Measurements from ENCODE around the gene SCAF8.

The SCAF8 gene

GRCh38 chr6:154814063-154814462 lies 80.8 kb downstream of the SCAF8 start:
- H3K4me3 Mint-ChIP-seq = no peak overlapping the region
- peaks cover 52% of the 10 kb centered on the region for H3K36me3 Mint-ChIP-seq
- no peaks in the 10 kb centered on the region for H3K4me1 Mint-ChIP-seq
- CTCF ChIA-PET = interaction anchor here (2.6 kb wide), 1 partner anchor 141 kb away, joined by 5 read pairs; no protein-coding TSS in a partner anchor
- no peaks in the 10 kb centered on the region for H3K27me3 Mint-ChIP-seq
- DNase-seq = no peak
- H3K9me3 Mint-ChIP-seq = peaks cover 2% of the 10 kb centered on the region
- no peak overlapping the region for H3K27ac Mint-ChIP-seq

- Mint-ChIP-seq H3K27ac (no peak overlapping the region), H3K4me1 (no peaks in the 10 kb centered on the region), H3K4me3 (no peak overlapping the region), H3K27me3 (no peaks in the 10 kb centered on the region), H3K9me3 (peaks cover 2% of the 10 kb centered on the region), H3K36me3 (peaks cover 43% of the 10 kb centered on the region)
- CTCF ChIA-PET = no interaction called here
- no peak for DNase-seq
These were observed 83.0 kb downstream of the SCAF8 start for GRCh38 chr6:154815938-154816820.

- H3K36me3 Mint-ChIP-seq = peaks cover 55% of the 10 kb centered on the region
- no peaks in the 10 kb centered on the region for H3K9me3 Mint-ChIP-seq
- no peaks in the 10 kb centered on the region for H3K4me1 Mint-ChIP-seq
- no peaks in the 10 kb centered on the region for H3K27me3 Mint-ChIP-seq
- no peak overlapping the region for H3K4me3 Mint-ChIP-seq
- CTCF ChIA-PET = no interaction called here
- H3K27ac Mint-ChIP-seq = no peak overlapping the region
- DNase-seq = no peak
These were observed 87.9 kb downstream of the SCAF8 start for GRCh38 chr6:154821099-154821498.

GRCh38 chr6:154821638-154822037 lies 88.4 kb downstream of the SCAF8 start:
- CTCF ChIA-PET = no interaction called here
- no peak for DNase-seq
- Mint-ChIP-seq H3K4me1 (no peaks in the 10 kb centered on the region), H3K9me3 (no peaks in the 10 kb centered on the region), H3K27ac (no peak overlapping the region), H3K36me3 (peaks cover 50% of the 10 kb centered on the region), H3K27me3 (no peaks in the 10 kb centered on the region), H3K4me3 (no peak overlapping the region)

- H3K36me3 Mint-ChIP-seq = peaks cover 52% of the 10 kb centered on the region
- CTCF ChIA-PET = no interaction called here
These were observed 89.8 kb downstream of the SCAF8 start for GRCh38 chr6:154822947-154823558.

GRCh38 chr6:154824076-154824475 lies 90.9 kb downstream of the SCAF8 start:
- Mint-ChIP-seq H3K9me3 (no peaks in the 10 kb centered on the region), H3K4me3 (no peak overlapping the region), H3K4me1 (no peaks in the 10 kb centered on the region), H3K27me3 (no peaks in the 10 kb centered on the region), H3K27ac (no peak overlapping the region), H3K36me3 (peaks cover 51% of the 10 kb centered on the region)
- DNase-seq = no peak
- CTCF ChIA-PET = no interaction called here

More at GRCh38 chr6:154822947-154823558, 89.8 kb downstream of the SCAF8 start:
- Mint-ChIP-seq H3K9me3 (no peaks in the 10 kb centered on the region), H3K27me3 (no peaks in the 10 kb centered on the region), H3K4me3 (no peak overlapping the region), H3K27ac (no peak overlapping the region), H3K4me1 (no peaks in the 10 kb centered on the region)
- no peak for DNase-seq

- DNase-seq = no peak
- H3K9me3 Mint-ChIP-seq = no peaks in the 10 kb centered on the region
- peak overlapping the region; percentile 42 for H3K27ac Mint-ChIP-seq
- H3K4me1 Mint-ChIP-seq = no peaks in the 10 kb centered on the region
- H3K4me3 Mint-ChIP-seq = no peak overlapping the region
- no peaks in the 10 kb centered on the region for H3K27me3 Mint-ChIP-seq
- H3K36me3 Mint-ChIP-seq = peaks cover 50% of the 10 kb centered on the region
- CTCF ChIA-PET = no interaction called here
These were observed 96.8 kb downstream of the SCAF8 start for GRCh38 chr6:154829970-154830369.

GRCh38 chr6:154830771-154831170 lies 97.6 kb downstream of the SCAF8 start:
- CTCF ChIA-PET = no interaction called here
- Mint-ChIP-seq H3K27me3 (no peaks in the 10 kb centered on the region), H3K27ac (no peak overlapping the region), H3K9me3 (no peaks in the 10 kb centered on the region), H3K4me1 (no peaks in the 10 kb centered on the region), H3K36me3 (peaks cover 48% of the 10 kb centered on the region), H3K4me3 (no peak overlapping the region)
- DNase-seq = no peak

GRCh38 chr6:154835307-154835706 lies 102.1 kb downstream of the SCAF8 start:
- CTCF ChIA-PET = no interaction called here
- Mint-ChIP-seq H3K4me1 (no peaks in the 10 kb centered on the region), H3K36me3 (peaks cover 29% of the 10 kb centered on the region), H3K27me3 (no peaks in the 10 kb centered on the region), H3K27ac (no peak overlapping the region), H3K9me3 (no peaks in the 10 kb centered on the region), H3K4me3 (no peak overlapping the region)
- no peak for DNase-seq

- Mint-ChIP-seq H3K4me1 (no peaks in the 10 kb centered on the region), H3K36me3 (peaks cover 11% of the 10 kb centered on the region), H3K27ac (no peak overlapping the region), H3K27me3 (no peaks in the 10 kb centered on the region), H3K9me3 (no peaks in the 10 kb centered on the region), H3K4me3 (no peak overlapping the region)
- CTCF ChIA-PET = no interaction called here
- DNase-seq = no peak
These were observed 106.3 kb downstream of the SCAF8 start for GRCh38 chr6:154839546-154839945.

- Mint-ChIP-seq H3K4me3 (no peak overlapping the region), H3K27ac (no peak overlapping the region), H3K36me3 (peaks cover 13% of the 10 kb centered on the region), H3K9me3 (no peaks in the 10 kb centered on the region), H3K27me3 (no peaks in the 10 kb centered on the region), H3K4me1 (no peaks in the 10 kb centered on the region)
- CTCF ChIA-PET = no interaction called here
- no peak for DNase-seq
These were observed 107.1 kb downstream of the SCAF8 start for GRCh38 chr6:154840363-154840762.

- CTCF ChIA-PET = no interaction called here
- Mint-ChIP-seq H3K4me3 (no peak overlapping the region), H3K4me1 (no peaks in the 10 kb centered on the region), H3K36me3 (peaks cover 18% of the 10 kb centered on the region), H3K27me3 (no peaks in the 10 kb centered on the region), H3K9me3 (no peaks in the 10 kb centered on the region), H3K27ac (no peak overlapping the region)
- no peak for DNase-seq
These were observed 107.9 kb downstream of the SCAF8 start for GRCh38 chr6:154841109-154841508.

- H3K4me3 Mint-ChIP-seq = no peak overlapping the region
- no peaks in the 10 kb centered on the region for H3K4me1 Mint-ChIP-seq
- H3K36me3 Mint-ChIP-seq = peaks cover 22% of the 10 kb centered on the region
- H3K27me3 Mint-ChIP-seq = no peaks in the 10 kb centered on the region
- no peak overlapping the region for H3K27ac Mint-ChIP-seq
- DNase-seq = no peak
- CTCF ChIA-PET = no interaction called here
- no peaks in the 10 kb centered on the region for H3K9me3 Mint-ChIP-seq
These were observed 109.6 kb downstream of the SCAF8 start for GRCh38 chr6:154842833-154843232.

GRCh38 chr6:154847318-154847717 lies 114.1 kb downstream of the SCAF8 start:
- Mint-ChIP-seq H3K27me3 (no peaks in the 10 kb centered on the region), H3K27ac (no peak overlapping the region), H3K4me3 (no peak overlapping the region), H3K4me1 (no peaks in the 10 kb centered on the region), H3K9me3 (no peaks in the 10 kb centered on the region), H3K36me3 (peaks cover 34% of the 10 kb centered on the region)
- CTCF ChIA-PET = no interaction called here
- DNase-seq = no peak

- no peak overlapping the region for H3K4me3 Mint-ChIP-seq
- no peak for DNase-seq
- CTCF ChIA-PET = interaction anchor here (1.4 kb wide), 1 partner anchor 12 kb away, joined by 3 read pairs; no protein-coding TSS in a partner anchor
- H3K27me3 Mint-ChIP-seq = no peaks in the 10 kb centered on the region
- H3K9me3 Mint-ChIP-seq = no peaks in the 10 kb centered on the region
- H3K36me3 Mint-ChIP-seq = peaks cover 33% of the 10 kb centered on the region
- no peaks in the 10 kb centered on the region for H3K4me1 Mint-ChIP-seq
- no peak overlapping the region for H3K27ac Mint-ChIP-seq
These were observed 115.4 kb downstream of the SCAF8 start for GRCh38 chr6:154848580-154848979.

Data from activated naive CD4-positive, alpha-beta T cell treated with anti-CD3 and anti-CD28 coated beads, Interleukin-2, amount 10 ng/mL, durations not matched to agents 7 days and 5 days (primary cell).